ENCODE data around the gene GPR156. TPM values are rescaled to one million over a fixed set of nuclear protein-coding genes. Genes with fewer than 3 reads are reported as not detected.

The GPR156 gene
- total RNA-seq, 1 experiment from 2014 or later = 0.15 TPM

- no peak overlapping the region for H3K4me2 ChIP-seq (ENCODE audit: low read length)
- no peaks in the 10 kb centered on the region for H4K20me1 ChIP-seq (ENCODE audit: insufficient read depth)
- ChIA-PET RAD21 (ENCODE audit: low non-redundant PET in 1 of 2, low total read pairs in 2 of 2, uncharacterized antibody in 2 of 2, unreplicated experiment in 2 of 2) (no interaction called here), CTCF (no interaction called here), POLR2A (no interaction called here)
- no peak overlapping the region for H2AFZ ChIP-seq (ENCODE audit: low read depth, low read length, poor library complexity, severe bottlenecking)
- intact Hi-C loops (cut with micrococcal nuclease) = loop anchor here (5.0 kb wide), 1 partner anchor 374 kb away; no protein-coding TSS in a partner anchor
- H3K9me2 ChIP-seq (ENCODE audit: insufficient read depth) = no peaks in the 10 kb centered on the region
- no peaks in the 10 kb centered on the region for H3K4me1 ChIP-seq (ENCODE audit: control insufficient read depth in 1 of 2, insufficient read depth in 2 of 2, low read length in 2 of 2)
- H3K9ac ChIP-seq (ENCODE audit: low read length) = no peak overlapping the region
- TF ChIP-seq ELF1 (IDR thresholded peaks at IDR 0.05; ENCODE audit: borderline replicate concordance, low read depth) (no peak), ATF3 (IDR thresholded peaks at IDR 0.05) (no peak)
- ATAC-seq (no peak), DNase-seq (ENCODE audit: low read depth, low spot score) (no peak)
- H3K36me3 ChIP-seq (ENCODE audit: control insufficient read depth in 1 of 2, insufficient read depth in 2 of 2, low read length in 2 of 2) = no peaks in the 10 kb centered on the region
- no peaks in the 10 kb centered on the region for H3K9me3 ChIP-seq (ENCODE audit: control insufficient read depth in 1 of 2, insufficient read depth in 1 of 2, low read depth in 1 of 2, low read length in 2 of 2)
- H3K4me3 ChIP-seq (replicated peaks in 1 of 2; ENCODE audit: low read depth in 1 of 2, low read length in 2 of 2) = no peak overlapping the region
- BruUV-seq (replicated peaks) = no TSS peak
- H3K79me2 ChIP-seq (ENCODE audit: insufficient read depth, low read length) = no peaks in the 10 kb centered on the region
- no peak overlapping the region for H3K27ac ChIP-seq (ENCODE audit: low read depth, low read length)
- H3K27me3 ChIP-seq (ENCODE audit: insufficient read depth, low read length) = no peaks in the 10 kb centered on the region
Measured at GRCh38 chr3:120196333-120196732, 88.7 kb downstream of the GPR156 start.

GRCh38 chr3:120193554-120193953 is 91.5 kb downstream of the GPR156 start:
- H3K4me3 ChIP-seq (replicated peaks in 1 of 2; ENCODE audit: low read depth in 1 of 2, low read length in 2 of 2) = no peak overlapping the region
- H3K9ac ChIP-seq (ENCODE audit: low read length) = no peak overlapping the region
- no peak overlapping the region for H2AFZ ChIP-seq (ENCODE audit: low read depth, low read length, poor library complexity, severe bottlenecking)
- POLR2A ChIA-PET = no interaction called here
- ATAC-seq (no peak), DNase-seq (ENCODE audit: low read depth, low spot score) (no peak)
- H3K9me3 ChIP-seq (ENCODE audit: control insufficient read depth in 1 of 2, insufficient read depth in 1 of 2, low read depth in 1 of 2, low read length in 2 of 2) = no peaks in the 10 kb centered on the region
- no TSS peak for BruUV-seq (replicated peaks)
- no peak overlapping the region for H3K27ac ChIP-seq (ENCODE audit: low read depth, low read length)
- no peaks in the 10 kb centered on the region for H4K20me1 ChIP-seq (ENCODE audit: insufficient read depth)
- no peaks in the 10 kb centered on the region for H3K36me3 ChIP-seq (ENCODE audit: control insufficient read depth in 1 of 2, insufficient read depth in 2 of 2, low read length in 2 of 2)
- CTCF ChIA-PET = no interaction called here
- RAD21 ChIA-PET (ENCODE audit: low non-redundant PET in 1 of 2, low total read pairs in 2 of 2, uncharacterized antibody in 2 of 2, unreplicated experiment in 2 of 2) = no interaction called here
- no peaks in the 10 kb centered on the region for H3K79me2 ChIP-seq (ENCODE audit: insufficient read depth, low read length)
- intact Hi-C loops (cut with micrococcal nuclease) = no loop called here
- H3K27me3 ChIP-seq (ENCODE audit: insufficient read depth, low read length) = no peaks in the 10 kb centered on the region
- H3K9me2 ChIP-seq (ENCODE audit: insufficient read depth) = no peaks in the 10 kb centered on the region
- no peak overlapping the region for H3K4me2 ChIP-seq (ENCODE audit: low read length)
- no peaks in the 10 kb centered on the region for H3K4me1 ChIP-seq (ENCODE audit: control insufficient read depth in 1 of 2, insufficient read depth in 2 of 2, low read length in 2 of 2)
- TF ChIP-seq CTCF (IDR thresholded peaks at IDR 0.05 in 2 of 3, conservative IDR thresholded peaks at IDR 0.05 in 1 of 3; ENCODE audit: borderline replicate concordance in 1 of 3, insufficient read depth in 1 of 3, low read depth in 2 of 3, low read length in 2 of 3) (no peak), EZH2phosphoT487 (IDR thresholded peaks at IDR 0.05; ENCODE audit: borderline replicate concordance) (no peak), ZFX (IDR thresholded peaks at IDR 0.05) (no peak), ATF3 (IDR thresholded peaks at IDR 0.05) (no peak), REST (IDR thresholded peaks at IDR 0.05; ENCODE audit: low read depth) (no peak), YY1 (IDR thresholded peaks at IDR 0.05; ENCODE audit: extremely low read depth, insufficient replicate concordance, low read depth, low read length) (no peak), SIN3A (IDR thresholded peaks at IDR 0.05; ENCODE audit: low read depth) (no peak), TCF7L2 (IDR thresholded peaks at IDR 0.05; ENCODE audit: borderline replicate concordance, extremely low read depth, insufficient read depth, insufficient read length) (no peak), JUND (IDR thresholded peaks at IDR 0.05) (no peak), CEBPB (IDR thresholded peaks at IDR 0.05; ENCODE audit: low read depth) (no peak), POLR2AphosphoS5 (IDR thresholded peaks at IDR 0.05; ENCODE audit: low read depth, low read length) (no peak), CBX3 (IDR thresholded peaks at IDR 0.05; ENCODE audit: low read depth) (no peak), ELF1 (IDR thresholded peaks at IDR 0.05; ENCODE audit: borderline replicate concordance, low read depth) (no peak), FOSL1 (IDR thresholded peaks at IDR 0.05; ENCODE audit: low read depth) (no peak), SRF (IDR thresholded peaks at IDR 0.05; ENCODE audit: low read depth) (no peak)
